ENCODE measurements around the gene MAD1L1. TPM values are rescaled to one million over a fixed set of nuclear protein-coding genes. Genes with fewer than 3 reads are reported as not detected.

The MAD1L1 gene
- total RNA-seq, 1 experiment from 2014 or later, result 43.8 TPM

- TF ChIP-seq GRHL2 (CRISPR knock-in tag; IDR thresholded peaks at IDR 0.05; ENCODE audit: insufficient replicate concordance, severe bottlenecking), result no peak
- TF ChIP-seq ZNF263 (CRISPR knock-in tag; IDR thresholded peaks at IDR 0.05; ENCODE audit: low read depth), result no peak
- no peak for TF ChIP-seq CDX4 (CRISPR knock-in tag; IDR thresholded peaks at IDR 0.05; ENCODE audit: borderline replicate concordance)
- no peak for TF ChIP-seq GTF2I (CRISPR knock-in tag; conservative IDR thresholded peaks at IDR 0.05)
Measured at GRCh38 chr7:1775389-1775788, 457.4 kb downstream of the MAD1L1 start (continued).

- POLR2A ChIA-PET, result no interaction called here
- no peaks in the 10 kb centered on the region for H3K36me3 Mint-ChIP-seq
- peaks cover 4% of the 10 kb centered on the region; the same call in 1 of the 2 replicates for H3K9me3 Mint-ChIP-seq
- CTCF ChIA-PET, result interaction anchor here (0.5 to 1.0 kb wide), 2 partner anchors 106 to 188 kb away, joined by 3 to 6 read pairs; no protein-coding TSS in a partner anchor
- DNase-seq (ENCODE audit: low spot score) (no peak), ATAC-seq (no peak)
- no peak overlapping the region for H3K27ac Mint-ChIP-seq
- no peaks in the 10 kb centered on the region for H3K27me3 Mint-ChIP-seq (ENCODE audit: low read depth)
- H3K4me1 Mint-ChIP-seq, result no peaks in the 10 kb centered on the region
- H3K4me3 Mint-ChIP-seq, result no peak overlapping the region
- TF ChIP-seq ZNF317 (CRISPR knock-in tag; IDR thresholded peaks at IDR 0.05; ENCODE audit: borderline replicate concordance, low read depth) (no peak), ATF6 (CRISPR knock-in tag; IDR thresholded peaks at IDR 0.05) (no peak), NFATC4 (CRISPR knock-in tag; IDR thresholded peaks at IDR 0.05) (no peak), NR3C1 (CRISPR knock-in tag; conservative IDR thresholded peaks at IDR 0.05; ENCODE audit: low read depth) (no peak), ARID4B (CRISPR knock-in tag; IDR thresholded peaks at IDR 0.05; ENCODE audit: borderline replicate concordance) (no peak)
Measured at GRCh38 chr7:1770331-1770730, 462.4 kb downstream of the MAD1L1 start.

GRCh38 chr7:1769286-1770200, 463.2 kb downstream of the MAD1L1 start:
- H3K9me3 Mint-ChIP-seq, result no peaks in the 10 kb centered on the region
- H3K27me3 Mint-ChIP-seq (ENCODE audit: low read depth), result no peaks in the 10 kb centered on the region
- DNase-seq (ENCODE audit: low spot score) (no peak), ATAC-seq (no peak)
- no peaks in the 10 kb centered on the region for H3K36me3 Mint-ChIP-seq
- H3K4me3 Mint-ChIP-seq, result no peak overlapping the region
- H3K4me1 Mint-ChIP-seq, result no peaks in the 10 kb centered on the region
- CTCF ChIA-PET, result interaction anchor here (1.0 kb wide), 1 partner anchor 105 kb away, joined by 6 read pairs; no protein-coding TSS in a partner anchor
- POLR2A ChIA-PET, result no interaction called here
- no peak overlapping the region for H3K27ac Mint-ChIP-seq
- TF ChIP-seq ZNF396 (CRISPR knock-in tag; IDR thresholded peaks at IDR 0.05; ENCODE audit: borderline replicate concordance) (no peak), ZNF423 (CRISPR knock-in tag; IDR thresholded peaks at IDR 0.05) (no peak), ZNF512 (CRISPR knock-in tag; IDR thresholded peaks at IDR 0.05; ENCODE audit: borderline replicate concordance) (no peak), ZNF281 (CRISPR knock-in tag; IDR thresholded peaks at IDR 0.05) (no peak), MAX (CRISPR knock-in tag; IDR thresholded peaks at IDR 0.05) (no peak), E2F4 (CRISPR knock-in tag; IDR thresholded peaks at IDR 0.05; ENCODE audit: borderline replicate concordance, low read depth) (no peak), IRF2 (CRISPR knock-in tag; IDR thresholded peaks at IDR 0.05; ENCODE audit: borderline replicate concordance, low read depth) (no peak), ZBTB21 (CRISPR knock-in tag; IDR thresholded peaks at IDR 0.05; ENCODE audit: borderline replicate concordance) (no peak), SOX15 (CRISPR knock-in tag; IDR thresholded peaks at IDR 0.05) (no peak)
